ENCODE data around the gene ELL. TPM values are rescaled to one million over a fixed set of nuclear protein-coding genes. Genes with fewer than 3 reads are reported as not detected.

ELL gene
- total RNA-seq, 1 donor from 2014 or later, result 30.5 TPM

- H3K36me3 ChIP-seq, result peaks cover 3 to 14% of the 10 kb centered on the region in 2 donors
- TF ChIP-seq CTCF (IDR thresholded peaks at IDR 0.05), result no peak
- intact Hi-C loops (cut with DNase I), result no loop called here
- peak overlapping the region in 1 of 2 donors; percentile 60 for H3K4me3 ChIP-seq
- peak overlapping the region in 1 of 2 donors; percentile 11 for H3K27ac ChIP-seq
- H3K4me1 ChIP-seq, result peaks cover 19 to 39% of the 10 kb centered on the region in 2 donors
- no peaks in the 10 kb centered on the region for H3K27me3 ChIP-seq
- no peaks in the 10 kb centered on the region for H3K9me3 ChIP-seq
- no peak for DNase-seq (ENCODE audit: low spot score in 2 of 2)
Measured at GRCh38 chr19:18434411-18435175, 87.3 kb downstream of the ELL start.

GRCh38 chr19:18433735-18434398 lies 88.0 kb downstream of the ELL start:
- peak overlapping the region in 1 of 2 donors; percentile 11 for H3K27ac ChIP-seq
- H3K4me1 ChIP-seq, result peaks cover 23 to 41% of the 10 kb centered on the region in 2 donors
- no peaks in the 10 kb centered on the region for H3K9me3 ChIP-seq
- DNase-seq (ENCODE audit: low spot score in 2 of 2), result no peak
- no peaks in the 10 kb centered on the region for H3K27me3 ChIP-seq
- TF ChIP-seq CTCF (IDR thresholded peaks at IDR 0.05), result no peak
- intact Hi-C loops (cut with DNase I), result no loop called here
- H3K4me3 ChIP-seq, result peak overlapping the region; percentile 50 to 60
- H3K36me3 ChIP-seq, result peaks cover 3 to 14% of the 10 kb centered on the region in 2 donors

GRCh38 chr19:18433015-18433691 lies 88.7 kb downstream of the ELL start:
- Histone ChIP-seq H3K36me3 (peaks cover 3 to 14% of the 10 kb centered on the region in 2 donors), H3K9me3 (no peaks in the 10 kb centered on the region), H3K4me1 (peaks cover 24 to 33% of the 10 kb centered on the region in 2 donors), H3K4me3 (peak overlapping the region; percentile 50 to 60), H3K27ac (peak overlapping the region; percentile 21 to 42), H3K27me3 (no peaks in the 10 kb centered on the region)
- no peak for DNase-seq (ENCODE audit: low spot score in 2 of 2)
- TF ChIP-seq CTCF (IDR thresholded peaks at IDR 0.05), result no peak
- intact Hi-C loops (cut with DNase I), result no loop called here

- Histone ChIP-seq H3K36me3 (peaks cover 3 to 14% of the 10 kb centered on the region in 2 donors), H3K4me1 (peaks cover 23 to 26% of the 10 kb centered on the region in 2 donors), H3K27me3 (no peaks in the 10 kb centered on the region), H3K27ac (peak overlapping the region in 1 of 2 donors; percentile 21), H3K9me3 (no peaks in the 10 kb centered on the region), H3K4me3 (peak overlapping the region; percentile 50 to 60)
- no peak for TF ChIP-seq CTCF (IDR thresholded peaks at IDR 0.05)
- no peak for DNase-seq (ENCODE audit: low spot score in 2 of 2)
- intact Hi-C loops (cut with DNase I), result no loop called here
Measured at GRCh38 chr19:18432275-18433014, 89.4 kb downstream of the ELL start.
